ENCODE results near the gene DUSP16. TPM values are rescaled to one million over a fixed set of nuclear protein-coding genes. Genes with fewer than 3 reads are reported as not detected.

DUSP16 gene
- total and polyA plus RNA-seq, 2 experiments from 2014 or later: 11.7 to 59.4 TPM

GRCh38 chr12:12465522-12465921 lies 97.1 kb downstream of the DUSP16 start:
- Histone ChIP-seq H4K20me1 (replicated peaks; ENCODE audit: insufficient read depth) (no peaks in the 10 kb centered on the region), H3K4me3 (no peak overlapping the region), H2AFZ (no peak overlapping the region), H3K79me2 (replicated peaks; ENCODE audit: insufficient read depth) (no peaks in the 10 kb centered on the region), H3K36me3 (ENCODE audit: insufficient read depth) (no peaks in the 10 kb centered on the region), H3K9me2 (ENCODE audit: insufficient read depth) (no peaks in the 10 kb centered on the region), H3K27me3 (ENCODE audit: insufficient read depth) (no peaks in the 10 kb centered on the region), H3K27ac (ENCODE audit: low read depth) (no peak overlapping the region), H3K4me2 (no peak overlapping the region), H3K4me1 (ENCODE audit: insufficient read depth) (peaks cover 8% of the 10 kb centered on the region), H3F3A (replicated peaks; ENCODE audit: low read depth) (no peaks in the 10 kb centered on the region)
- H3K4me1 Mint-ChIP-seq: peaks cover 10% of the 10 kb centered on the region
- no peak for DNase-seq (ENCODE audit: low spot score)
- peaks cover 13% of the 10 kb centered on the region for H3K9me3 Mint-ChIP-seq
- ATAC-seq: no peak
- H3K36me3 Mint-ChIP-seq (ENCODE audit: low read depth): peaks cover 14% of the 10 kb centered on the region
- H3K27me3 Mint-ChIP-seq (ENCODE audit: insufficient read depth, low read depth, poor library complexity): no peaks in the 10 kb centered on the region
- H3K4me3 Mint-ChIP-seq: no peak overlapping the region
- TF ChIP-seq ZNF462 (CRISPR knock-in tag; IDR thresholded peaks at IDR 0.05) (no peak), CREB1 (CRISPR knock-in tag; IDR thresholded peaks at IDR 0.05; ENCODE audit: low read depth) (no peak), CTCF (conservative IDR thresholded peaks at IDR 0.05; ENCODE audit: low read depth in 2 of 2) (no peak), EZH2phosphoT487 (IDR thresholded peaks at IDR 0.05; ENCODE audit: unreplicated experiment) (no peak), ETS1 (IDR thresholded peaks at IDR 0.05) (no peak), EZH2 (IDR thresholded peaks at IDR 0.05; ENCODE audit: low read depth, unreplicated experiment) (no peak), POLR2AphosphoS5 (IDR thresholded peaks at IDR 0.05; ENCODE audit: low read depth) (no peak), ZNF331 (CRISPR knock-in tag; IDR thresholded peaks at IDR 0.05; ENCODE audit: low read depth) (no peak), ZNF114 (CRISPR knock-in tag; IDR thresholded peaks at IDR 0.05) (no peak), JUNB (IDR thresholded peaks at IDR 0.05; ENCODE audit: unreplicated experiment) (no peak), NANOG (IDR thresholded peaks at IDR 0.05; ENCODE audit: borderline replicate concordance) (no peak), STAT1 (IDR thresholded peaks at IDR 0.05; ENCODE audit: unreplicated experiment) (no peak)
- TF ChIP-seq, protein P1, sequence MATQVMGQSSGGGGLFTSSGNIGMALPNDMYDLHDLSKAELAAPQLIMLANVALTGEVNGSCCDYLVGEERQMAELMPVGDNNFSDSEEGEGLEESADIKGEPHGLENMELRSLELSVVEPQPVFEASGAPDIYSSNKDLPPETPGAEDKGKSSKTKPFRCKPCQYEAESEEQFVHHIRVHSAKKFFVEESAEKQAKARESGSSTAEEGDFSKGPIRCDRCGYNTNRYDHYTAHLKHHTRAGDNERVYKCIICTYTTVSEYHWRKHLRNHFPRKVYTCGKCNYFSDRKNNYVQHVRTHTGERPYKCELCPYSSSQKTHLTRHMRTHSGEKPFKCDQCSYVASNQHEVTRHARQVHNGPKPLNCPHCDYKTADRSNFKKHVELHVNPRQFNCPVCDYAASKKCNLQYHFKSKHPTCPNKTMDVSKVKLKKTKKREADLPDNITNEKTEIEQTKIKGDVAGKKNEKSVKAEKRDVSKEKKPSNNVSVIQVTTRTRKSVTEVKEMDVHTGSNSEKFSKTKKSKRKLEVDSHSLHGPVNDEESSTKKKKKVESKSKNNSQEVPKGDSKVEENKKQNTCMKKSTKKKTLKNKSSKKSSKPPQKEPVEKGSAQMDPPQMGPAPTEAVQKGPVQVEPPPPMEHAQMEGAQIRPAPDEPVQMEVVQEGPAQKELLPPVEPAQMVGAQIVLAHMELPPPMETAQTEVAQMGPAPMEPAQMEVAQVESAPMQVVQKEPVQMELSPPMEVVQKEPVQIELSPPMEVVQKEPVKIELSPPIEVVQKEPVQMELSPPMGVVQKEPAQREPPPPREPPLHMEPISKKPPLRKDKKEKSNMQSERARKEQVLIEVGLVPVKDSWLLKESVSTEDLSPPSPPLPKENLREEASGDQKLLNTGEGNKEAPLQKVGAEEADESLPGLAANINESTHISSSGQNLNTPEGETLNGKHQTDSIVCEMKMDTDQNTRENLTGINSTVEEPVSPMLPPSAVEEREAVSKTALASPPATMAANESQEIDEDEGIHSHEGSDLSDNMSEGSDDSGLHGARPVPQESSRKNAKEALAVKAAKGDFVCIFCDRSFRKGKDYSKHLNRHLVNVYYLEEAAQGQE (IDR thresholded peaks at IDR 0.05; ENCODE audit: unreplicated experiment): no peak
- no peak overlapping the region; the same call in 1 of the 2 replicates for H3K27ac Mint-ChIP-seq

Data from GM23338 (cell line).